HG03135 (cell line): ENCODE results near the gene HDAC4.
"Not testable (repeated sequence)": the region's sequence is repeated elsewhere in the genome, so short reads cannot be mapped to it uniquely, and the experiment has no call there.

Experiments
- ATAC-seq: cut with Tn5 transposase; IDR thresholded peaks from one replicate; pipeline ENCODE4 v1.9.1; 2021; ENCODE audit warnings: mild to moderate bottlenecking, moderate library complexity; ENCODE audit not compliant: unreplicated experiment

HDAC4 gene

GRCh38 chr2:239180526-239181073, 220.2 kb downstream of the HDAC4 start:
- no peak for ATAC-seq

DNA sequence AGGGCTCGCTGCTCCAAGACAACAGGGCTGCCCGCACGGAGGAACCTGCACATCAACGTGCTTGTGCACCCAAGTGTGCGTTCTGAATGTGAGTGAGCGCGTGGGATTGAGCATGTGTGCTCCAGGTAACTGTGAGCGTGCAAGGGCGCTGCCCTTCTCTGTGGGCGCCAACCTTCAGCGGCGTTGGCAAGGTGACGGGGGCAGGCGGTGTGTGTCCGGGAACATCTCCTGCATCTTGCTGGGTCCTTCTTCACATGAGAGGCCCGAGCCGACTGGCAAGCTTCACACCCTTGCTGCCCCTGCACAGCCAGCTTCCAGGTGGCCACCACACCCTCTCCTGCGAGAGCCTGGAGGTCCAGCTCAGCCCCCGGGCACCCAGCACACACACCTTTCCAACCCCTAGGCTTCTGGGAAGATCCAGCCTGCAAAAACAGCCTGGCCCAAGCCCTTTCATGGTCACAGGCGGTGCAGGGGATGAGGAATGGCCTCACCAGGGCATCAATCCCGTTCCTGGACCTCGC, 220.9 kb downstream of the HDAC4 start:
- ATAC-seq = no peak

- ATAC-seq = no peak
Observed at GRCh38 chr2:239178954-239179353, 221.9 kb downstream of the HDAC4 start.

DNA sequence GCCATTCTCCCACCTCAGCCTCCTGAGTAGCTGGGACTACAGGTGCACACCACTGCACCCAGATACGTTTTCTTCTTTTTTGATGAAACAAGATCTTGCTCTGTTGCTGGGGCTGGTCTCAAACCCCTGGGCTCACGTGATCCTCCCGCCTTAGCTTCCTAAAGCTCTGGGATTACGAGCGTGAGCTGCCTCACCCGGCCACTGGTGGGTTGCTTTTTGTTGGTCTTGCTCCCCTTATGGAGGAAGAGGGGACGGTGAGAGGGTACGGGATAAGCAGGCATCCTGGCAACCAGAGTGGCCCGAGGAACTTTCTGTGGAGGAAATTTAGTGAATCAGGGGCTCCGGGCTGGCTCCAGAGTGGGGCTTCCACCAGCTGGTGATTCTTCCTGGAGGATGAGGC, 222.3 kb downstream of the HDAC4 start:
- no peak for ATAC-seq

- ATAC-seq = no peak
Observed at GRCh38 chr2:239177908-239178307, 222.9 kb downstream of the HDAC4 start.

DNA sequence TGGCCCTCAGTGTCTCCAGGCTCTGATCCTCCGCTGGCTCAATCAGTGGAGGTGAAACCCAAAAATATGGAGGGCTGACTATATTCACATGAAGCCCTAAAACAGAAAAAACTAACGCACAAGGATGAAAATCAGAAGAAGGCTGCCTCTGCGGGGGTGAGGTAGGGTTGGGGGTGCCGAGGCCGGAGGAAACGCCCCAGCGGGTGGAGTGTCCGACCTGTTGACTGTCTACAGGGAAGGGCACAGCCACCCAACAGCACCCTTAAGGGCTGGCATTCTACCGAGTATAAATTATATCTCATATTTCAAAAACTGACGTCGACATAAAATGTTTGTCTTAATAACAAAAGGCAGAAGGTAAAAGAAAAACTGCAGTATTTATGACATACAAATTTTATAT, 223.5 kb downstream of the HDAC4 start:
- no peak for ATAC-seq

- not testable (repeated sequence) for ATAC-seq
Observed at GRCh38 chr2:239176138-239176803, 224.5 kb downstream of the HDAC4 start.

GRCh38 chr2:239175181-239175580, 225.6 kb downstream of the HDAC4 start:
- no peak for ATAC-seq

- ATAC-seq = no peak
Observed at GRCh38 chr2:239173301-239173700, 227.5 kb downstream of the HDAC4 start.

GRCh38 chr2:239171643-239172042, 229.2 kb downstream of the HDAC4 start:
- ATAC-seq = no peak

- ATAC-seq = no peak
Observed at GRCh38 chr2:239169311-239170048, 231.3 kb downstream of the HDAC4 start.

DNA sequence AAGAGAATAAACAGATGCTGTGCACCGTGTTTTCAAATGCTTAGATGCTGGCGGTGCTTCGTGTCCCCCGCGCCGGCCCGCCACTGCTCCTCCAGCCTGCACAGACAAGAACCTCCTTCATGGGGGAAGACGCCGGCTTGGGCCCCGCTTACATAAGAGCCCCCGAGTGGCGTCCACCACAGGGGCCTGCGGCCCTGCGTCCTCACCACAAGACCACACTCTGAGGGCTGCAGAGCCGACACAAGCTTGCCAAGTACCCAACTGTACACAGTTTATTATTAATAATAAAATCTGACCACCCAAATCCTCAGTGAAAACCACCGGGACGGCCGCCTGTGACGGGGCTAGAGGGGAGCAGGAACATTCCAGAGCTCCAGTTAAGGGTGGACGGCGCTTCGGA, 232.2 kb downstream of the HDAC4 start:
- no peak for ATAC-seq

- ATAC-seq = no peak
Observed at GRCh38 chr2:239167766-239168444, 232.9 kb downstream of the HDAC4 start.

DNA sequence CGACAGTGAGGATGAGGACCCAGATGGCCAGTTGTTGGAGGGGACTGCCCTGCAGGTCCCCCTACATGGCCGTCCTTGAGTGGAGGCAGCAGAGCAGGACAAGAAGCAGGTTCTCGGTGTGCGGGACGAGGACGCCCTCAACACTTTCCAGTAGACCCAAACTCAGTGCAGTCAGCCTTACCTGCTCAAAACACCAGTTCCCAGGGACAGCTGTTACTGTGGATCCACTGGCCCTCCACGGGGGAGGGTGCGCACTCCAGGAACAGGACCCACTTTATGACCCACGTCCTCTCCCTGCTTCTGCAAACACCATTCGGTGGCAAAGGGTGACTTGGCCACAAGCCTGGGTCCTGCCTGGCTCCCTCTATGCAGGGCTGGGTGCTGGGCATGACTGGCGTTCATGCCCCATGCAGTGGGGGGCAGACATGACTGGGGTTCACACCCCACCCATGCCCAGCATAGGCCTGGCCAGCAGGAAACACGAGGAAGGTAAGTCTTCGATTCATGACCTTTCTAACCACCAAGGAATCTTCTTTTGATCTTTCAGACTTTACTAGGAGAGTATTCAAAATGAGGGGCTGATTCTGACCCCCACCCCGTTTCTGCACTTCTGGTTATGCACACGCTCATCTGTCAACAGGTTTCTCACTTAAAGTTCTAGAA, 233.7 kb downstream of the HDAC4 start:
- no peak for ATAC-seq

- ATAC-seq = no peak
Observed at GRCh38 chr2:239166201-239166834, 234.5 kb downstream of the HDAC4 start.

- ATAC-seq = no peak
Observed at GRCh38 chr2:239165206-239165831, 235.5 kb downstream of the HDAC4 start.

- ATAC-seq = no peak
Observed at GRCh38 chr2:239164335-239164871, 236.4 kb downstream of the HDAC4 start.

GRCh38 chr2:239163688-239164334, 237.0 kb downstream of the HDAC4 start:
- ATAC-seq = no peak

DNA sequence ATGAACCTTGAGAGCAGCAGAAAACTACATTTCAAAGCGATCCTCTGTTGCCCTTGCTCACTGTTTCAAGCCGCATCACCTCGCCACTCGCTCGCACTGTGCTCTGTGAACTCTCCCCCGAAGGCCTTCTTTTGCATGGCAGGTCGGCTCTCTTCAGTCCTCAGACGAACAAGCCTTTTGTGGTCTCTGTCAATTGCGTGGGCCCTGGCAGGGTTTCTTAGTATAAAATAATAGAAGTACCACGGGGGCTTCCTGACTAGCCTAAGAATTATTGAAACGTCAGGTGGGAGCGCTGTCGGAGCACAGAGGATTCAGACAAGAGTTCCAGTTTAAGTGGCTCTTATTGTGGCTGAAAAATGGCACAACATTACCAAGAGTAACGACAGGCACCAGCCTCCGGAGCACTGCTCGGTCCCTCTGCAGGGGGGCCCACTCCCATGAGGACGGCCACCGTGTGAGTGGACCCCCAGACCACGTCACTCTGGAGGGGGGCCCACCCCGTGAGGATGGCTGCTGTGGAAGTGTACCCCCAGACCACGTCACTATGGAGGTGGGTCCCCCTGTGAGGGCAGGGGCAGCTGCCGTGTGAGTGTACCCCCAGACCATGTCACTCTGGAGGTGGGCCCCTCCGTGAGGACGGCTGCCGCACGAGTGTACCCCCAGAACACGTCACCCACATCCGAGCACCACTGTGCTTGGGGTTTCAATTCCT, 237.7 kb downstream of the HDAC4 start:
- no peak for ATAC-seq
